ENCODE data around the gene CXXC1.
A peak's percentile ranks its signal among the peaks of the same experiment; 100 is the strongest.
"Not testable (repeated sequence)": the region's sequence is repeated elsewhere in the genome, so short reads cannot be mapped to it uniquely, and the experiment has no call there.

Gene CXXC1

GRCh38 chr18:50287441-50288347 lies at the start of gene CXXC1:
Gene CXXC1, minus strand, starts transcription at chr18:50287692. Its CDS starts 103 bp downstream, at chr18:50287589.
- peak; percentile 97 for DNase-seq (ENCODE audit: low read depth)

GRCh38 chr18:50334546-50335152 lies 47.2 kb upstream of the CXXC1 start:
- DNase-seq (ENCODE audit: low read depth): no peak

DNA sequence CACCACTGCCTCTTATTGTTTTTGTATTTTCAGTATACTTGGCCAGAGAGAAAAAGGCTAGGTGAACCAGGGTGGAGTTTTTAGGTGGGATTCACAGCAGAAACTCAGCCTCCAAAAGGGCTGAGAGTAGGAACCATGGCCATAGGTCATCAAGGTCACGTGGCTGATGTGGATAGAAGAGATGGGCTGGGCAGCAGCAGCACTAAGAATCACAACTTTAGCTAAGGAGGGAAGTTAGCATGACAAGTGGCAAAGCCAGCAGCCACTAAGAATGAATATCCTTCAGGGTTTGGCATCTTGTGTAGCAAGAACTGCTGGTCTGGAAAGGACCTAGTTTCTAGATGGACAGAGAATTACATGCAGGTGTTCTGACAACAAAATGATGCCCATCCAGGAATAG lies 44.2 kb upstream of the CXXC1 start:
- DNase-seq (ENCODE audit: low read depth): no peak

DNA sequence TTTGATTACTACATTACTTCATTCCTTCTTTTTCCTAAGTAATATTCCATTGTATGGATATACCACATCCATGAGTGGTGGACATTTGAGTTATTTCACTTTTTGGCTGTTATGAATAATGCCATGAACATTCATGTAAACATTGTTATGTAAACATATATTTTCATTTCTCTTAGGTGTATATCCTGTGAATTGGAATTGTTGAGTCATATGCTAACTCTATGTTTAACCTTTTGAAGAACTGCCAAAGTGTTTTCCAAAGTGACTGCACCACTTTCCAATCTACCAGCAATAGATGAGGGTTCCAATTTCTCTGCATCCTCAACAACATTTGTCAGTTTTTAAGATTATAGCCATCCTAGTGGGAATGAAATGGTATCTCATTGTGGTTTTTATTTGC lies 42.7 kb upstream of the CXXC1 start:
- no peak for DNase-seq (ENCODE audit: low read depth)

- DNase-seq (ENCODE audit: low read depth): no peak
Measured at GRCh38 chr18:50327983-50328382, 40.5 kb upstream of the CXXC1 start.

DNA sequence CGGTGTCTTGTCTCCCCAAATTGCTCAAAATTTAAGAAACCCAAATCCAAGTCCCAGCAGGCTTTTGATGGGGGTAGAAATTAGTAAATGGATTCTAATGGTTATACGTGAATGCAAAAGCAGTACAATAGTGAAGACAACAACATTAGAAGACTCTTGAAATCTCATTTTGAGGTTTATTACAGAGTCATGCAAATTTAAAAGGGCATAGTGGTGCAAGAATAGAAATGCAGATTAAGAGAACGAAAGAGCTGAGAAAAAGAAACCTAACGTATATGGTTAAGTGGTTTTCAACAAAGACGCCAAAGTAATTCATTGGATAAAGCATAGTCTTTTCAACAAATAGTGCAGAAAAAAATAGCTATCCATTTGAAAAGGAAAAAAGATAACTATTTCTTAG lies 33.2 kb upstream of the CXXC1 start:
- DNase-seq (ENCODE audit: low read depth): no peak

DNA sequence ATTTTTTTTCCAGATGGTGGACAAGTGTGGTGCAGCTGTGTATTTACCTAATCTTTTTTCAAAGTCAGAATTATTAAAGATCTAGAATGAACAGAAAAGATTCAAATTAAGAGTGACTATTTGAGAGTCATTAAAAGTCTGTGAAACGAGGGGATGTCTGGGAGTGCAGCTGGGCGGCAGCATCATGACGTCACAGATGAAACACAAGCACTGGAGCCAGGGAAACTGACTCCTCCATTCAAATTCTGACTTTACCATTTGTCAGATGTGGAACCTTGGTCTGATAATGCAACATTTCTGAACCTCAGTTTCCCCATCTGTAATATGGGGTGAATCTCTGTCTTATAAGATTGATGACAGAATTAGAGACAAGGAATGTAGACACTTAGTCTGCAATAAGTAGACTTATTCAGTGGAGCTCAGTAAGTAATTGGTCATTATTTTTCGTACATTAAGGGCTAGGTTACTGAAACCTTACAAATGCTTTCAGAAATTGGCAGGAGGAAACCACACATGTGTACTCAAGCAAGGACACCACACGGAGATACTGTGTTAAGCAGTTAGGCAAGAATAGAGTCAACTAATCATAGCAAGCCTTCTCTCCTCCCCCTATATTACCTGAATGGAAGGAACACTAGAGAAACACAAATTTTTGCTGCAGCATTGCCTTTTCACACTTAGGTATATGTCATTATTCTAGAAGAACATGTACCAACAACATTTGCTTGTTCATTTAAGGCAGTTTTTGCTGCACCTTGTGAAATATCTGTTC lies 27.8 kb upstream of the CXXC1 start:
- no peak for DNase-seq (ENCODE audit: low read depth)

DNA sequence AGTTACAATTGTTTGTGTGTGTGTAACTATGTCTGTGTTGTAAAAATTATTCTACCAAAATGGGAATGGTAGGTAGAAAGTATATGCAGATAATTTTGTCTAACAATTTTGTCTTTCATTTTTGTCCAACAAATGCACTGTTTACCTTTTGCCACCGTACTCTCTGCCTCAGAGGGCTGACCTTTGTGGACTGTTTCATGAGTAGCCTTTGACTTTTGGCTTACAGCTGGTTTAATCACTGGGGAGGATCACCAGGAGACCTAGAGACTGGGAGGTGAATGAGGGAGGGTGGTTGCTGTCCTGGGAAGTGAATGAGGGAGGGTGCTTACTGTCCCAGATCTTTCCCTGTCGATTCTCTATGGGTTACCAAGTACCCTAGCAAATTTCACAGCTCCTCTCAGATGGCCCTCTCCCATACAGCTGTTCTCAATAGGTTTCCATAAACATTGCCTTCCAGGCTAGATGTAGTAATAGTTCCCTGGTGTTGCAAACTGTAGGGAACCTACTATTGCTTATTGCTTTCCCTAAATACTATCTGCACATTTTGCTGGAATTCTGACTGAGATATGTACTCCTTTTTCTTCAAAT lies 26.5 kb upstream of the CXXC1 start:
- no peak for DNase-seq (ENCODE audit: low read depth)

- DNase-seq (ENCODE audit: low read depth): no peak
Measured at GRCh38 chr18:50313031-50313607, 25.6 kb upstream of the CXXC1 start.

GRCh38 chr18:50312296-50313030 lies 25.0 kb upstream of the CXXC1 start:
- no peak for DNase-seq (ENCODE audit: low read depth)

- no peak for DNase-seq (ENCODE audit: low read depth)
Measured at GRCh38 chr18:50311650-50312049, 24.2 kb upstream of the CXXC1 start.

DNA sequence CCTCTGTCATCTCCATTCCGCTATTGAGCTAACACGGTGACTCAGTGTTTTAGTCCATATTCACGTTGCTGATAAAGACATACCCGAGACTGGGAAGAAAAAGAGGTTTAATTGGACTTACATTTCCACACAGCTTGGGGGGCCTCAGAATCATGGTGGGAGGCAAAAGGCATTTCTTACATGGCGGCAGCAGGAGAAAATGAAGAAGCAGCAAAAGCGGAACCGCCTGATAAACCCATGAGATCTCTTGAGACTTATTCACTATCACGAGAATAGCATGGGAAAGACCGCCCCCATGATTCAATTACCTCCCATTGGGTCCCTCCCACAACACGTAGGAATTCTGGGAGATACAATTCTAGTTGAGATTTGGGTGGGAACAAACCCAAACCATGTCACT lies 22.6 kb upstream of the CXXC1 start:
- DNase-seq (ENCODE audit: low read depth): no peak

DNA sequence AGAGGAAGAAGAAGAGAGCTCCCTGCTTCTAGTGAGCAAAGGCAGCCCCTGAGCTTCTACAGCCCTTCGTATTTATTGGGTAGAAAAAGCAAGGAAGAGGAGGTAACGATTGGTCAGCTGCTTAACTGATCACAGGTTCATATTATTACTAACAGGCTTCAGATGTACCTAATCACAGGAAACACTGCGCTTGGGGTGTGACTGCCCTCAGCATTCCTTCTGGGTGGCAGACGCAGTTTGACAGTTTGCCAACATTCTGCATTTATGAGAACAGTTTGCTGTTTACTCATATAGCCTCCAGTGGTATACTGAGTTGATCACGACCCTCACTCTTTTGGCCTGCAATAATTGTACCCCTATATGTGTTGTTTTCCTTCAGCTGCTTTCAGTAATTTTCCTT lies 21.4 kb upstream of the CXXC1 start:
- DNase-seq (ENCODE audit: low read depth): not testable (repeated sequence)

GRCh38 chr18:50307738-50308470 lies 20.4 kb upstream of the CXXC1 start:
- peak; percentile 86 for DNase-seq (ENCODE audit: low read depth)

DNA sequence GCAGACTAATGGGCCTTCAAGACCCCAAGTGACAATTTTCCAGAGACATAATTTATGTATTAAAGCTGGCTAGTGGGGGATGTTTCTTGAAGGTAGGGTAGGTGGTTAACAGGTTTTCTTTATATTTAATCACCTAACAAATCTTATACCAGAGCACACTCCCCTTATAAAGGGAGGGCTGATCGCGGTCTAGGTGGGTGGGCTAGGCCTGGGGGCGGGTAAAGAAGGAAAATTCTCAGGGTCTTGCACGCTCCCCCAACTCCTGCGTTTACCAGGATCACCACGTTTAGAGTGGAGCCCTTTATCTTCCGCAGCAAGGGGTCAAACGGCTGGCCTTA lies 19.9 kb upstream of the CXXC1 start:
- no peak for DNase-seq (ENCODE audit: low read depth)

- DNase-seq (ENCODE audit: low read depth): no peak
Measured at GRCh38 chr18:50306944-50307343, 19.5 kb upstream of the CXXC1 start.

GRCh38 chr18:50301074-50301473 lies 13.6 kb upstream of the CXXC1 start:
- no peak for DNase-seq (ENCODE audit: low read depth)

DNA sequence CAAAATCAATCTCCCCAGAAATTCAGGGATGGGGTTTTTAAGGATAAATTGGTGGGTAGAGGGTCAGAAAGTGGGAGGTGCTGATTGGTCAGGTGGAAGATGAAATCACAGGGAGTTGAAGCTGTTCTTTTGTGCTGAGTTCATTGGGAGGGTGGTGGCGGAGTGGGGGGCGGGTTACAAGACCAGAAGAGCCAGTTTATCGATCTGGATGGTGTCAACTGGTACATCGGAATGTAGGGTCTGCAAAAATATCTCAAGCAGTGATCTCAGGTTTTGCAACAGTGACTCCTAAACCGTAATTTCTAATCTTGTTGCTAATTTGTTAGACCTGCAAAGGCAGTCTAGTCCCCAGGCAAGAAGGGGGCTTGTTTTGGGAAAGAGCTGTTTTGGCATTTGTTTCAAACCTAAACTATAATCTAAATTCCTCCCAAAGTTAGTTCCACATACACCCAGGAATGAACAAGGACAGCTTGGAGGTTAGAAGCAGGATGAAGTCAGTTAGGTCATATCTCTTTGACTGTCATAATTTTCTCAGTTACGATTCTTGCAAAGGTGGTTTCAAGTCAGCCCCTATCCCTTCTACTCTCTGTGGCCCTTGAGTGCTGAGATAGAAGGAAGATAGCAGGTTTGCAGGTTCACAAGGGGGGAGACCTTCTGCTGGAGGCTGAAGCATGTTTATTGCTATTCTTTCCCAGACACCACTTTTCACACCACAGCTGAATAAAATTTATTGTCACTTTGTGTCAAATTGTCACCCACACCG lies 12.3 kb upstream of the CXXC1 start:
- no peak for DNase-seq (ENCODE audit: low read depth)

DNA sequence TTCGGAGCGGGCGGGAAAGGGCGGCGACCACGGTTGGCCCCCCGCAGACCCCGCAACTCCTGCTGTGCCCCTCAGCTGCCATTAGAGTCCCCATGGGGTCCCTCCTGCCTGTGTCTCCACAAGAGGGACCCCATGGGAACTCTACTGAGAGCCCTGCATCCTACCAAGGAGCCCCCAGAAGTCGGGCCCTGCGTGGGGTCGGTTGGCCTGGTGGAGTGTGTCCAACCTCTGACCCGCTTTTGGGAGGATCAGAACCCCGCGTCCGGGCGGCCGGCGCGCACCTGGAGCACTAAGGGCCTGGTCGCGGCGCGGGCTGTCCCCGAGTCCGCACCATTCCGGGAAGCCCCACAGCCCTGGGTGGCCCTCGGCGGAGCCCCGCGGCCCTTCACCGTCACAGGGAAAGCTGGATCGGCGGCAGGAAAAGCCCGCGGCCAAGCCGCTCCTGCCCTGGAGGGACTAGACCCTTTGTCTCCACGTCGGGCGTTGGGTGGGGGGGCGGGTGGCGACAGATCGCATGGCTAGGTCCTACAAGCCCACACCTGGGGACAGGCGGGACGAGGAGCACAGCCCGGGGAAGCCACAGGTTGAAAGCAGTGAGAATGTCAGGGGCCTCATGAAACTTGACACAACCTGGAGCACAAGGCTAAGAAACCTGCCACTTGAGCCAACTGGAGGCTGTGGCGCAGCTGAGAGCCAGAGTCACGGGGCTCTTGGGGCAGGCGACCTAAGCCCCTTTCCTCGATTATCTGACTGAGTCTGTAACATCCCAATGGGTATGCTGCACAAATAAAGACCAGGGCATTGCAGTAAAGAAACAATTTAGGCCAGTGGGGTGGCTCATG lies 11.2 kb upstream of the CXXC1 start:
- no peak for DNase-seq (ENCODE audit: low read depth)

All from activated T-cell treated with anti-CD3 and anti-CD28 coated beads for 24 hours (primary cell).